Measurements from ENCODE around the gene MUC5AC.

The MUC5AC gene

DNA sequence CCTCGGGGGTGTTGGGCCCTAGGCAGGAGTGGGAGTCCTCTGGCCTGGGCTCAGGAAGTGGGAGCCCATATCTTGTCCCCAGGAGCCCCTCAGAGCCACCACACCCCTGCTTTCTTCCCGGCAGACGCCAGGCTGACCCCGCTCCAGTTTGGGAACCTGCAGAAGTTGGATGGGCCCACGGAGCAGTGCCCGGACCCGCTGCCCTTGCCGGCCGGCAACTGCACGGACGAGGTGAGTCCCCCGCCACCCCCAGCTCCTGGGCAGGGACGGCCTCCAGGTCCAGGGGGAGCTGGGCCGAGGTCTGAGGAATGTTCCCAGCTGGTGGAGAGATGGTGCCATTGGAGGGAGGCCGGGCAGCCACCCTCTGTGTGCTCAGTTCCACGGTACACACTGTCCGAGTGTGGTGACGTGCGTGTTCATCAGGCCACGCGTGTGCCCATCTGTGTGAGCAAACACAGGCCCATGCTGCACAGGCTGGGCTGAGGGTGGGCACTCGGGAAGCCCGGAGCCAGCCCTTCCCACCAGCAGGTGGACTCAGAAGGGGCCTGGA is 69.9 kb downstream of the MUC5AC start:
- no peak for DNase-seq

DNA sequence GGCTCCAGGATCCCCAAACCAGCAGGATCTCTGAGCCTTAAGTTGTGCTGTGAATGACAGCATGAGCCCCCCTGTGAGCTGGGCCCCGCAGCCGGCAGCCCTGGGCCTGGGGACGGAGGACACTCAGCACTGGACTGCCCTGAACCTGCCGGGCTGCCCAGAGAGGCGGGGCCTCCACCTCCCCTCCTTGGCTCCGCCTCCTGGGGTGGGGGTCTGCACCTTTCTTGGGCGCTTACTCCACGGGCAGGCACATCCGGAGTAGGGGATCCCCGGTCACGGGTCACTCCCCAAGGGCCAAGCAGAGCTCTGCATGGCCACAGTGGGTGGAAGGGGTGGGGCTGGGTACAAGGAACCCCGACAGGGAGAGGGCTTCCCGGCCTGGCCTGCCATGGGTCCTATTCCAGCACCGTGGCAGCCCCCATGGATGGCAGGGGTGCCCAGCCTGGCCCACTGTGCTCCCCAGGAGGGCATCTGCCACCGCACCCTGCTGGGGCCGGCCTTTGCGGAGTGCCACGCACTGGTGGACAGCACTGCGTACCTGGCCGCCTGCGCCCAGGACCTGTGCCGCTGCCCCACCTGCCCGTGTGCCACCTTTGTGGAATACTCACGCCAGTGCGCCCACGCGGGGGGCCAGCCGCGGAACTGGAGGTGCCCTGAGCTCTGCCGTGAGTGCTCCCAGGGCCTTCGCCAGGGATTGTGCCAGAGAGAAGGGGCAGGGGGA is 70.5 kb downstream of the MUC5AC start:
- no peak for DNase-seq

DNA sequence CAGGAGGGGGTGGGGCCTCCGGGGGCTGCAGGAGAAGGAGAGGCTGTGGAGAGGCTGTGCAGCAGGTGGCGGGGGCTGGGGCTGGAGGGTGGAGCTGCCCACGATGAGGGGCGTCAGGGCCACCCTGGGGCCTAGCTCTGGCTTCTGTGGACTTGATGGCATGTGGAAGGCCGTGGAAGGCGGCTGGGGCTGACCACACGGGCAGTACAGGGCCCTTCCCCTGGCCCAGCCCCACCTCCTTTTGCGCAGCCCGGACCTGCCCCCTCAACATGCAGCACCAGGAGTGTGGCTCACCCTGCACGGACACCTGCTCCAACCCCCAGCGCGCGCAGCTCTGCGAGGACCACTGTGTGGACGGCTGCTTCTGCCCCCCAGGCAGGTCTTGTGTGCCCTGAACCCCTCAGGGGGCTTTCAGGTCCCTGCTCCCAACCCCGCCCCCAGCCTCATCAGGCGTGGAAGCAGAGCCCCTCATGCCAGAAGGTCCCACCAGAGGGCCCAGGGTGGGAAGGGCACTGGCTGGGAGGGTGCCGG is 71.2 kb downstream of the MUC5AC start:
- no peak for DNase-seq

GRCh38 chr11:1229471-1230120 is 71.8 kb downstream of the MUC5AC start:
- DNase-seq = no peak

GRCh38 chr11:1230121-1230455 is 72.3 kb downstream of the MUC5AC start:
- DNase-seq = no peak

DNA sequence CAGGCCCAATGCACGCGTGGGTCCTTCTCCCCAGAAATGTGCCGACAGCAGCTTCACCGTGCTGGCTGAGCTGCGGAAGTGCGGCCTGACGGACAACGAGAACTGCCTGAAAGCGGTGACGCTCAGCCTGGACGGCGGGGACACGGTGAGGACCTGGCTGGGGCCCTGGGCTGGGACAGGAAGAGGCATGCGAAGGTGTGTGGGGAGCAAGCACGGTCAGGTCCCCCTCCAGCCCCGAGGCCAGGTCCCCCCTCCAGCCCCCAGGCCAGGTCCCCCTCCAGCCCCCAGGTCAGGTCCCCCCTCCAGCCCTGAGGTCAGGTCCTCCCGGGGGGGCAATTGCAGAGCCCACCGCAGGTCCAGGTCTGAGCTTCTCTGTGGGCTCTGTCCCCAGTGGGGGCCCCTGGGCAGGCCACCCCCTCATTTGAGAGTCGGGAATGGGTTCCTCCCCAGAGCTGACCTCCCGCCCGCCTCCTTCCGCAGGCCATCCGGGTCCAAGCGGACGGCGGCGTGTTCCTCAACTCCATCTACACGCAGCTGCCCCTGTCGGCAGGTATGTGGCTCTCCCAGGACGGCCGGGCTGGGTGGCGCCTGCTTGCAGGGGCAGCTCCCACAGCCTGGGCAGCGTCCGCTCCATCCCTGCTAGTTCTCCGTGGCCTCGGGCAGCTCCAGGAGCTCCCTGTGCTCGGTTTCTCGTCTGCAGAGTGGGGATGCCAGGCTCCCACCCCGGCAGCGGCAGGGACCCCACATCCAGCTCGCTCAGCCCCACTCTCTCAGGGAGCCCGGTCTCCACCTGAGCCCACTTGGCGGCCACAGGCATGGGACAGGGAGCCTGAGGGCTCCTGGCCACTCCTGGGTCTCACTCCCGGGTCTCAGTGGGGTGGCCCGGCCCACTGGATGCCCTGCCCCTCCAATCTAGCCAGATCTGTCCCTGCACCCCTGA is 73.0 kb downstream of the MUC5AC start:
- no peak for DNase-seq

DNA sequence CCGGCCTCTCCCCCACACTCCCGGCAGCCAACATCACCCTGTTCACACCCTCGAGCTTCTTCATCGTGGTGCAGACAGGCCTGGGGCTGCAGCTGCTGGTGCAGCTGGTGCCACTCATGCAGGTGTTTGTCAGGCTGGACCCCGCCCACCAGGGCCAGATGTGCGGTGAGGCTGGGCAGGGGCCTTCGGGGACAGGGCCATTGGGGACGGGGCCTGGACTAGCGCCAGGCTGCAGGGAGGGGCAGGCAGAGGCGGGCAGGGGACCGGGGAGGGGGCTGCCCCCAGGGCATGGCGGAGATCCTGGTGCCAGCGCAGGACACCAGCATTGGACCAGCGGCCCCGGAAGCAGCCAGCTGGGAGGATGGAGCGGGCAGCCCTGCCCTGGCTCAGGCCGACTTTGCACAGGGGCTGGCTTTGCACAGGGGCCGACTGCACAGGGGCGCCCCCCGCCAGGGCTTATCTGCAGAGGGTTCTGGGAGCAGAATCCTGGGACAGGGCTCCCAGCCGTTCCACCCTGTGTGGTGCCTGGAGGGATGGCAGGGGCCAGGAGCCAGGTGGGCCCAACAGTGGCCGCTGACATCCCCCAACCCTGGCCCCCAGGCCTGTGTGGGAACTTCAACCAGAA is 73.8 kb downstream of the MUC5AC start:
- DNase-seq = no peak

- no peak for DNase-seq
Measured at GRCh38 chr11:1232021-1232882, 74.5 kb downstream of the MUC5AC start.

DNA sequence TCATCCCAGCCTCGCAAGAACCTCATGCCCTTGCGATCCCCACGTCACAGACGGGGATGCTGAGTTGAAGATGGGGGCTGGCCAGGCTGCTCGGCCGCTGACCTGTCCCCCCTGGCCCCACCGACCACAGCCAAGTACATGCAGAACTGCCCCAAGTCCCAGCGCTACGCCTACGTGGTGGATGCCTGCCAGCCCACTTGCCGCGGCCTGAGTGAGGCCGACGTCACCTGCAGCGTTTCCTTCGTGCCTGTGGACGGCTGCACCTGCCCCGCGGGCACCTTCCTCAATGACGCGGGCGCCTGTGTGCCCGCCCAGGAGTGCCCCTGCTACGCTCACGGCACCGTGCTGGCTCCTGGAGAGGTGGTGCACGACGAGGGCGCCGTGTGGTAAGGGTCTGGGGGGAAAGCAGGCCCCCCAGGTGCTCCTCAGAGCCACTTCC is 75.1 kb downstream of the MUC5AC start:
- DNase-seq = no peak

GRCh38 chr11:1233351-1234053 is 75.7 kb downstream of the MUC5AC start:
- DNase-seq = no peak

- DNase-seq = no peak
Measured at GRCh38 chr11:1234054-1234720, 76.4 kb downstream of the MUC5AC start.

DNA sequence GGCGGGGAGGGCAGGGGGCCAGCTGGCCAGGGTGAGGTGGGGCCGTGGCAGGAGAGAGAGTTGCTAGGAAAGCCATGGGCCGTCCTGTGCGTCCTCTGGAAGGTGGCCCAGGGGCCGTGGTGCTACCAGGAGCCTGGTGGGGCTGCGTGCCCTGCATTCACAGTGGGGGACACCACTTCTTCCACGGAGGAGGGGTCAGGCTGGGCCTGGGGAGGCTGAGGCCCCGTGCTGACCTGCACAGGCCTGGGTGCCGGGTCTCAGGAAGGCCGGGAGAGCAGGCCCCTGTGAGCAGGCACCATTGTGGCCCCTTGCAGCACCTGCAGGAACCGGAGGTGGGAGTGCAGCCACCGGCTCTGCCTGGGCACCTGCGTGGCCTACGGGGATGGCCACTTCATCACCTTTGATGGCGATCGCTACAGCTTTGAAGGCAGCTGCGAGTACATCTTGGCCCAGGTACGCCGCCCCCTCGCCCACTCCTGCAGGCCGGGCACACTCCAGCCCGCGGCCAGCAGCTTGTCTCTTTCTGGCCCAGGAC is 77.1 kb downstream of the MUC5AC start:
- DNase-seq = no peak

DNA sequence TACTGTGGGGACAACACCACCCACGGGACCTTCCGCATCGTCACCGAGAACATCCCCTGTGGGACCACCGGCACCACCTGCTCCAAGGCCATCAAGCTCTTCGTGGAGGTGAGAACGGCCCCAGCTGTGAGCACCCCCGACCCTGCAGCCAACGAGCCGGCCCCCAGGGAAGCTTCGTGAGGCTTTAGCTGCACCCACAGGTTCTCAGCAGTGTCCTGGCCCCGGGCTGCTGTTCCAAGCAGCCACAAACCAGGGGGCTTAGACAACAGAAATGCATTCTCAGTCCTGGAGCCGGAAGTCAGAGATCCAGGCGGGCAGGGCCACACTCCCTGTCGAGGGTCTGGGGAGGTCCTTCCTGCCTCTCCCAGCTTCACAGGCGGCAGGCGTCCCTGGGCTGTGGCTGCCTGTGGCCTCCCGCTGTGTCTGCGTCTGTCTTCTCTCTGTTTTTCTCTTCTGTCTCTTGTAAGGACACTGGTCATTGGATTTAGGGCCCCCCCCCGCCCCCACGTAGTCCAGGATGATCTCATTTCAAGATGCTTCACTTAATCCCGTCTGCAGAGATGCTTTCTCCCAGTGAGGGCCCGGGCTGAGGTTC is 77.7 kb downstream of the MUC5AC start:
- no peak for DNase-seq

GRCh38 chr11:1235901-1236315 is 78.2 kb downstream of the MUC5AC start:
- DNase-seq = no peak

DNA sequence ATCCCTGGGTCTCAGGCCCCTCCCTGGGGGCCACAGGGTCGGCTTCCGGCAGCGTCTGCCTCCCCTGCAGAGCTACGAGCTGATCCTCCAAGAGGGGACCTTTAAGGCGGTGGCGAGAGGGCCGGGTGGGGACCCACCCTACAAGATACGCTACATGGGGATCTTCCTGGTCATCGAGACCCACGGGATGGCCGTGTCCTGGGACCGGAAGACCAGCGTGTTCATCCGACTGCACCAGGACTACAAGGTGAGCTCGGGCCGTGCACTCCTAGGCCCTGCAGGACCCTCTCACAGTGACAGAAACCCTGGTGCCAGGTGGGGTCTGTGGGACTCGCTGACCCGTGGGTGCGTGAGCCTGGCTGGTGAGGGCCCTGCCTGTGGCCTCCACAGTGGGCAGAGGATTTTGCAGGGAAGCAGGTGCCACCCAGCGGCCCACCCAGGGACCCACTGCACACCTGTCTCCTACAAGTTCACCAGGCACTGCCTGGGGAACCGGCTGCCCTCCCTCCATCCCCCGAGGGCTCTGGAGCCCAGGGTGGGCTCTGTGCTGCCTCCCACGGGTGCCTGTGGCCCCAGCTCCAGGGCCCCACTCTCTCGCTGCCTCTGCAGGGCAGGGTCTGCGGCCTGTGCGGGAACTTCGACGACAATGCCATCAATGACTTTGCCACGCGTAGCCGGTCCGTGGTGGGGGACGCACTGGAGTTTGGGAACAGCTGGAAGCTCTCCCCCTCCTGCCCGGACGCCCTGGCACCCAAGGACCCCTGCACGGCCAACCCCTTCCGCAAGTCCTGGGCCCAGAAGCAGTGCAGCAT is 78.8 kb downstream of the MUC5AC start:
- DNase-seq = no peak

DNA sequence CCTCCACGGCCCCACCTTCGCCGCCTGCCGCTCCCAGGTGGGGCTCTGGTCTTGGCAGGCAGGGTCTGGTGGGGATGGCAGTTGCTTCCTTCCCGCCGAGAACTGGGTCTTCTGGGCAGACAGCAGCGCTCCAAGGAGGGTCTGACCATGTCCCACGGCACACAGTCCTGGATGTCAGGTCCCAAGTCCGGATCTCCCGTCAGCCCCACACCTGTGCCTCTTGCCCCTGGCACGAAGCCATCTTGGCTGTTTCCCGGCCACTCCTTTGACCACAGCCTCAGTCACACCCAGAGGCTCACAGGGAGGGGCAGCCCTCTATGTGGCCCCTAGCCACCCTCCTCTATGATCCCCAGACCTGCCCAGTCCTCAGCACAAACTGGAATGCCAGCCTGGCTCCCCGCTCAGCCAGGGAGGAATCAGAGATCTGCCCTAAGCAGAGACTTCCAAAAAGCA is 79.4 kb downstream of the MUC5AC start:
- no peak for DNase-seq

- no peak for DNase-seq
Measured at GRCh38 chr11:1237851-1238250, 80.1 kb downstream of the MUC5AC start.

- no peak for DNase-seq
Measured at GRCh38 chr11:1238767-1239595, 81.2 kb downstream of the MUC5AC start.

All from NCI-H446 treated with DMSO at 0.1 percent for 48 hours (cell line).